AML-193 (cell line): Measurements from ENCODE around the gene HIRA.

Experiments used
- DNase-seq, 2 experiments: peaks; one replicate each; lab custom pipeline; 2025; lab: John Stamatoyannopoulos, UW

Gene HIRA

GRCh38 chr22:19357270-19358105 is 74.0 kb downstream of the HIRA start:
- DNase-seq, result no peak

- no peak for DNase-seq
Measured at GRCh38 chr22:19356708-19357269, 74.7 kb downstream of the HIRA start.

- no peak for DNase-seq
Measured at GRCh38 chr22:19355413-19356157, 75.9 kb downstream of the HIRA start.

- no peak for DNase-seq
Measured at GRCh38 chr22:19354201-19354600, 77.3 kb downstream of the HIRA start.

GRCh38 chr22:19353363-19354131 is 78.0 kb downstream of the HIRA start:
- no peak for DNase-seq

GRCh38 chr22:19352766-19353165 is 78.8 kb downstream of the HIRA start:
- DNase-seq, result no peak

- DNase-seq, result no peak
Measured at GRCh38 chr22:19352217-19352616, 79.3 kb downstream of the HIRA start.

- DNase-seq, result no peak
Measured at GRCh38 chr22:19351604-19352003, 79.9 kb downstream of the HIRA start.

- no peak for DNase-seq
Measured at GRCh38 chr22:19350947-19351346, 80.6 kb downstream of the HIRA start.

GRCh38 chr22:19350476-19350859 is 81.1 kb downstream of the HIRA start:
- DNase-seq, result no peak

GRCh38 chr22:19349778-19350475 is 81.6 kb downstream of the HIRA start:
- no peak for DNase-seq

- no peak for DNase-seq
Measured at GRCh38 chr22:19346677-19347265, 84.8 kb downstream of the HIRA start.

GRCh38 chr22:19344420-19344819 is 87.1 kb downstream of the HIRA start:
- DNase-seq, result no peak

GRCh38 chr22:19343470-19343869 is 88.1 kb downstream of the HIRA start:
- no peak for DNase-seq

GRCh38 chr22:19341500-19341899 is 90.0 kb downstream of the HIRA start:
- no peak for DNase-seq

GRCh38 chr22:19337137-19337536 is 94.4 kb downstream of the HIRA start:
- no peak for DNase-seq

- no peak for DNase-seq
Measured at GRCh38 chr22:19336133-19337075, 95.1 kb downstream of the HIRA start.

GRCh38 chr22:19331975-19332374 is 99.6 kb downstream of the HIRA start:
- no peak for DNase-seq

- no peak for DNase-seq
Measured at GRCh38 chr22:19331474-19331873, 100.1 kb downstream of the HIRA start.

- DNase-seq, result no peak
Measured at GRCh38 chr22:19330865-19331418, 100.6 kb downstream of the HIRA start.
